ENCODE measurements around the gene UHRF1.

The UHRF1 gene

DNA sequence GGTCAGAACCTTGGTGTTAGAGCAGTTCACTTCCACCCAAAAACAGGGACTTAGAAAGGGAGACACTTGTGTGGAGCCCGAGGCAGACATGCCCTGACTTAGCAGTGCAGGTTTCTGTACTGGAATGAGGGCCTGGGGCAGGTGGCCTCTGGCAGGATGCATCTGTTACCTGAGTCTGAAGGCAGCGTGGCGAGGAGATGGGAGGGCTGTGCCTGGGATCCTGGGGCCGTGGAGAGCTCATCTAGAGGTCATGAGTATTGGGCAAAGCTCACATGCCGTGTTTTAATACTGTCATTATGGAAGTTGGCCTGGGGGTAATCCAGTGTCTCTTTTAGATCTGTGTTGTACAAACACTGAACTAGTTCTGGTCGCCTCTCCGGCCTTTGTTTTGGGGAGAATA is 81.0 kb downstream of the UHRF1 start:
- DNase-seq (ENCODE audit: low read depth), result no peak

DNA sequence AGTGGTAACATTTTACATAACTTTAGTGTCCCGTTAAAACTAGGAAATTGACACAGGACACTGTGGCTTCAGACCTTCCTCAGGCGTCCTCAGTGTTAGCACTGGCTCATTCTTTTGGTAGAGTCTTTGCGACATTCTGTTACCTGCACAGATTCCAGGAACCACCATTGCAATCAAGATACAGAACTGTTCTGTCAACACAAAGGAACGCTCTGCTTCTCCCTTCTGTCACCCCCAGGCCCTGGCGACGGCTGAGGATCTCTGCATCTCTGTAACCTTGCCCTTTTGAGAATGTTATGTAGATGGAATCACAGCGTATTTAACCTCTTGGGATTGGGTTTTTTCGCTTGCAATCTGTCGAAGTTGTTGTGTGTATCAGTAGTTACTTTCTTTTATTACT is 82.2 kb downstream of the UHRF1 start:
- DNase-seq (ENCODE audit: low read depth), result no peak

DNA sequence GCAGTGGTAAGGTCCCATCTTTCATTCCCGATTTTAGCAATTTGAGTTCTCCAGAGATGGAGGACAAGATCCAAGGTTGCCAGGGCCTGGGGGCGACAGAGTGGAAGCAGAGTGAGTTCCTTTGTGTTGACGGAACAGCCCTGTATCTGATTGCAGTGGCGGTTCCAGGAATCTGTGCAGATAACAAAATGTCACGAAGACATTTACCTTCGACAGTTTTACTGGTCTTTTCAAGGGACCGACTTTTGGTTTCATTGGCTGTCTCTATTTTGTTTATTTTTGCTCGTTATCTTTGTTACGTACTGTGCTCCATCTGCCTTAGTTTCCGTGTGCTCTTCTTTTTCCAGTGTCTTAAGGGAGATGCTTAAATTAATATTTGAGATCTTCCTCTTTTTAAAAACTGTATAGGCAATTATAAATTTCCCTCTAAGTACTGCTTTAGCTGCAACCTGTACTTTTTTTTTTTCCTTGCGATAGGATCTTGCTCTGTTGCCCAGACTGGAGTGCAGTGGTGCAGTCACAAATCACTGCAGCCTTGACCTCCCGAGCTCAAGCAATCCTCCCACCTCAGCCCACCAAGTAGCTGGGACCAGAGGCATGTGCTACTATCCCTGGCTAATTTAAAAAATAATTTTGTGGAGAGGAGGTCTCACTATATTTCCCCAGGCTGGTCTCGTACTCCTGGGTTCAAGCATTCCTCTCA is 82.8 kb downstream of the UHRF1 start:
- no peak for DNase-seq (ENCODE audit: low read depth)

DNA sequence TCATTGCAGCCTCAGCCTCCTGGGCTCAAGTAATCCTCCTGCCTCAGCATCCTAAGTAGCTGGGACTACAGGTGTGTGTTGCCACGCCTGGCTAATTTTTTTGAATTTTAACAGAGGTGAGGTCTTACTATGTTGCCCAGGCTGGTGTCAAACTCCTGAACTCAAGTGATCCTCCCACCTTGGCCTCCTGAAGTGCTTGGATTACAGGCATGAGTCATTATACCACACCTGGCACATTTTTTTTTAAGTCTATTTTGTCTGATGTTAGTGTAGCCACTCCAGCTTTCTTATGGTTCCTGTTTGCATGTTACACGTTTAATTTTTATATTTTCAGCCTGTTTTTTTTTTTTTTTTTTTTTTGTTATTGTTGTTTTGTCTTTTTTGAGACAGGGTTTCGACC is 84.4 kb downstream of the UHRF1 start:
- no peak for DNase-seq (ENCODE audit: low read depth)

DNA sequence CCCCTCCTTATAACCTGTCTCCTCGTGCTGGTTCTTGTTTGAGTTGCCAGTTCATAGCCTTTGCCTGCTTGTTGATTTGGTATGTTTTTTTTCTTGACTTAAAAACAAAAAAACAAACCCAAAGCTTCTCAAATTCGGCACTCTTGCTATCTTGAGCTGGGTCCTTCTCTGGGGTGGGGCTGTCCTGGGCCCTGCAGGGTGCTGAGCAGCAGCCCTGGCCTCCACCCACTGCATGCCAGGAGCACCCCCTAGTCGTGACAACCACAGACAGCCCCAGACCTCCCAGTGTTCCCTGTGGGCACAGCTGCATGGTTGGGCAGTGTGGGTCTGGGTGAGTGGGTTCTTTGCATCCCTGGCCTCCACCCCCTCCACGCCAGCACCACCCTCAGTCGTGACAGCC is 87.4 kb downstream of the UHRF1 start:
- no peak for DNase-seq (ENCODE audit: low read depth)

DNA sequence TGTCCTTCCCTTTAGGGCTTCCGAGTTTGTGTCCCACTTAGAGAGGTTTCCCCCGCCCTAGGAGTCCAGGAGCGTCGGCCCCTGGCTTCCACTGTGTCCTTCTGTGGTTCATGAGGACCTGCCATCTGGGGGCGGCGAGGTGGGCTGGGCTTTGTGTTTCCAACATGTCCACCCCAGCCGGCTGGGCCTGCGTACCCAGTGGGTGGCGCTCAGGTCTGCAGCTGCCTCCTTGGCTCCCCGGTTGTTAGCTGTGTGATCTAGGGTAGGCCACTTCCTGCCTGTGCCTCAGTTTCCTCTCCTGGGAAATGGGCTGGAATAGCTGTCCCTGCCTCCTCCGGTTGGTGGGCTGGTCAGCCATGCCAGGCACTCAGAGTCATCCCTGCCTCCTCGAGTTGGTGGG is 88.0 kb downstream of the UHRF1 start:
- DNase-seq (ENCODE audit: low read depth), result no peak

DNA sequence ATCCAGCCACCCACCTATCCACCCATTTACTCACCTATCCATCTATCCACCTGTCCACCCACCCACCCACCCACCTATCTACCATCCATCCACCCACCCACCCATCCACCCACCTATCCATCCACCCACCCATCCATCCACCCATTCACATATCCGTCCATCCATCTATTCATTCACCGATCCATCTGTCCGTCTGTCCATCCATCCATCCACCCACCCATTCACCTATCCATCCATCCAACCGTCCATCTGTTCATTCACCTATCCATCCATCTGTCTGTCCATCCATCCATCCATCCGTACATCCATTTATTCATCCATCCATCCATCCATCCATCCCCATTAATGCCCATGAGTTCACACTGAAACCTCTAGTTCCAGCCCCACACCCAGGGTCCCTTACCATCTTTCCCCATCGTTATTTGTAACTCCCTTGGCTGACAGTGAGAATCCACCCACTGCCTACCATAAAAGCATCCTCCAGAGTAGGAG is 90.9 kb downstream of the UHRF1 start:
- DNase-seq (ENCODE audit: low read depth), result no peak

DNA sequence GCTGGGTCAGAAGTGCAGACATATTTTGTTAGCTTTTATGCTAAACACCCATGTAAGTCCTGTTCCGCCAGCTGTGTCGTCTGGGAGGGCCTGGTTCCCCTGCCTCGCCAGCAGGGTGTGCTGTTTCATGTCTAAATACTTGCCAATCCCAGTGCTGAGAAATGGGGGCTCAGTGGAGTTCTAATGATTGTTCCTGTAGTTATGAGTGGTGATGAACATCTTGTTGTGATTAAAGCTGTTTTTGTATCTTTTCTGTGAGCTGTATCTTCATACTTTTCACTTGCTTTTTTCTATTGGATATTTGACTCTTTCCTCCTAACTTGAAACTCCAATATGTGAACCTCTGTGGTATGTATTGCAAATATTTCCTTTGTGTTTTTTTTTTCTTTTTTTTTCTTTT is 92.3 kb downstream of the UHRF1 start:
- no peak for DNase-seq (ENCODE audit: low read depth)

DNA sequence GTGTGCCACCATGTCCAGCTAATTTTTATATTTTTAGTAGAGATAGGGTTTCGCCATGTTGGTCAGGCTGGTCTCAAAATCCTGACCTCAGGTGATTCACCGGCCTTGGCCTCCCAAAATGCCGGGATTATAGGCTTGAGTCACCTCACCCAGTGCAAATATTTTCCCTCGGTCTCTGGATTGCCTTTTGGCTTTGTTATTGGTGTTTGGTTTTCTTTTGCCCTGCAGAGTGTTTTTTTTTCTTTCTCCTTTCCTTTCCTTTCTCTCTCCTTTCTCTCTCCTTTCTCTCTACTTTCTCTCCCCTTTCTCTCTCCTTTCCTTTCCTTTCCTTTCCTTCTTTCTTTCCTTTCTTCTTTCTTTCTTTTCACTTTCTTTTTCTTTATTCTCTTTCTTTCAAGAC is 92.8 kb downstream of the UHRF1 start:
- DNase-seq (ENCODE audit: low read depth), result no peak

DNA sequence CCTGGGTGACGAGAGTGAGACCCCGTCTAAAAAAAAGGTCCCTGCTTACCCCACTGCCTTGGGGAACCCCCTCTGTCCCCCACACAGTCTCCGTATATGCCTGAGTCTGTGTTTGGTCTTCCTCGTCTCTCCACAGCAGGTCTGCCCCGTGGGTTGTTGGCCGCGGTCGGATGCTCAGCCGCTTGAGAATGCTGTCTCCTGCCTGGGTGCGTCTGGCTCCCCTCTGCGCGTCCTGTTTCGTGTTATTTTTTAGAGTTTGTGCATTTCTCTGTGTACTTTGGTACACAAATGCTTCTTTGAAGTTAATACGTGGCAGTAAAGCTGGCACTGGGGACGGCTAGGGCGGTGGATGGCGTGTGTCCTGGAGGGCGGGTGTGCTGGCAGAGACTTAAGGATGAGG is 94.5 kb downstream of the UHRF1 start:
- no peak for DNase-seq (ENCODE audit: low read depth)

DNA sequence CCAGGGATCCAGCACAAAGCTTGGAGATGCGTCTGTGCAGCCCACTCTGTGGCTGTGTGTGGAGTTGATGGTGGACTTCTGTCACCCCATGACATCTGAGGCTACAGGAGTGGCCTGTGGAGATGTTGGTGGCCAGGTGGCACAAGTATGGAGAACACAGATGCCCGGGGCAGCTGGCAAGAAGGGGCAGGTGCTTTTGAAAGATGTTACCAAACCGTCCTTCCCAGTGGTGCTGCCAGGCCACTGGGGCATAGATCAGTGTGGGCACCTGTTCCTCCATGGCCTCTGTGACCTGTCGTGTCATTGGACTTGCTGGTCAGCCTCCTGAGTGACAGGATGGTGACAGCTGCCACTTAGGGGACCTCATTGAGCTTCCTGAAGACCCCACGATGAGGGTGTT is 95.8 kb downstream of the UHRF1 start:
- DNase-seq (ENCODE audit: low read depth), result no peak

DNA sequence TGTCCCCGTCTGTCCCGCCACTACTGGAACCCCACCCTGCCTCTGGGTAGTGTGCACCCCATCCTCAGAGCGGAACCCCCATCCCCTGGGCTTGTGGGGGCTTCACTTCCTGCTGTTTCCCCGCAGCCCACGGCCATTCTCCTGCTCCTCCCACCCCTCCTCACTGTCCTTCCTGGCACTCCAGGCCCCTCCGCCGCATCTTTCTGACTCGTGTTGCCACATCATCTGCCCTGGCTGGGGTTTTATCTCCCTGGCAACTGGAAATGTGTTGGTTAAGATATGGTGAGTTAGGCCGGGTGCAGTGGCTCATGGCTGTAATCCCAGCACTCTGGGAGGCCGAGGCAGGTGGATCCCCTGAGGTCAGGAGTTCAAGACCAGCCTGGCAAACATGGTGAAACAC is 96.9 kb downstream of the UHRF1 start:
- no peak for DNase-seq (ENCODE audit: low read depth)

DNA sequence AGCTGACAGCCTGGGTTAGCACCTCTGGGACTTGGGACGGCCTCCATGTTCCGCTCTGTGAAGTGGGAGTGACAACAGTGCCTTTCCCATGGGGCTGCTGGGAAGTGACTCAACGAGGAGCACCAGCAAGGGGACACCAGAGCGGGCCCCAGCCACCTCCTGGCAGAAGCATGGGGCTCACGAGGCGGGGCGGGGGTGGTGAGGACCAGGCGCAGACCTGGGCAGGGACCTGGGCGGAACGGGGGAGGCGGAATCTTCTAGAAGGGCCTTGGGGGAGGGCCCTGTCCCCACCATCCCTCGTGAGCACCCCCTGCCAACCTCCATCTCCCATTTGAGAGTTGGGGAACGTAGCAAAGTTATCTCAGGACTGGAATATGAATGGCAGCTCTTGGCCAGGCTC is 97.5 kb downstream of the UHRF1 start:
- no peak for DNase-seq (ENCODE audit: low read depth)
